Heart left ventricle (tissue), 16 donors: ENCODE measurements around the gene DLGAP4. TPM values are rescaled to one million over a fixed set of nuclear protein-coding genes. Genes with fewer than 3 reads are reported as not detected.
A peak's percentile ranks its signal among the peaks of the same experiment; 100 is the strongest.

Experiments
- ATAC-seq, 4 donors: fragments of 200-7000 bp; cut with Tn5 transposase; one replicate each; pipeline ENCODE4 v1.9.1; 2020 to 2022; ENCODE audit warnings: moderate library complexity in 4 of 4, mild to moderate bottlenecking in 3 of 4, moderate number of reproducible peaks in 1 of 4
- DNase-seq, 5 donors: peaks; one replicate each; pipeline ENCODE4 v3.0.0-alpha.2; 2020
- H3K27ac ChIP-seq, 12 donors: fragments of 200-600 bp; sonication (generic) in 4 of 12; one replicate each; pipeline versions ENCODE4 v1.5.0 to v1.8.0; 2016 to 2022; ENCODE audit warnings: mild to moderate bottlenecking in 2 of 12
- H3K27me3 ChIP-seq, 9 donors: fragments of 200-600 bp; sonication (generic) in 2 of 9; one replicate each; pipeline versions ENCODE4 v1.5.1 to v1.8.0; 2016 to 2022; ENCODE audit warnings: mild to moderate bottlenecking in 3 of 9
- H3K36me3 ChIP-seq, 9 donors: fragments of 200-600 bp; sonication (generic) in 2 of 9; one replicate each; pipeline versions ENCODE4 v1.5.0 to v1.8.0; 2018 to 2022; ENCODE audit warnings: mild to moderate bottlenecking in 2 of 9
- H3K4me1 ChIP-seq, 12 donors: fragments of 200-600 bp; sonication (generic) in 4 of 12; one replicate each; pipeline versions ENCODE4 v1.5.0 to v1.8.0; 2016 to 2022; ENCODE audit warnings: mild to moderate bottlenecking in 3 of 12
- H3K4me3 ChIP-seq, 12 donors: fragments of 200-600 bp; sonication (generic) in 4 of 12; one replicate each; pipeline versions ENCODE4 v1.5.0 to v1.8.0; 2017 to 2022; ENCODE audit warnings: mild to moderate bottlenecking in 9 of 12, moderate library complexity in 4 of 12
- H3K9me3 ChIP-seq, 12 donors: fragments of 200-600 bp; sonication (generic) in 4 of 12; one replicate each; pipeline versions ENCODE4 v1.5.0 to v1.8.0; 2016 to 2022; ENCODE audit warnings: mild to moderate bottlenecking in 1 of 12
- CTCF ChIP-seq, 12 donors: fragments of 200-600 bp; sonication (generic) in 4 of 12; IDR thresholded peaks; one replicate each; pipeline versions ENCODE4 v1.5.0 to v1.8.0; 2018 to 2022; ENCODE audit warnings: antibody characterized with exemption in 12 of 12, mild to moderate bottlenecking in 5 of 12
- POLR2A ChIP-seq, 2 donors: fragments of 450-650 bp; IDR thresholded peaks; one replicate each; pipeline ENCODE4 v1.6.1; 2017; ENCODE audit warnings: antibody characterized with exemption in 2 of 2, mild to moderate bottlenecking in 2 of 2, moderate library complexity in 2 of 2
- WGBS, 4 donors: extraction: QIAGEN DNeasy Blood & Tissue Kit in 2 of 4; methylation state at CpG; one replicate each; pipeline versions ENCODE4 v1.1.5 to v1.1.7; 2013 to 2018; 5-methylcytosine and 5-hydroxymethylcytosine counted together
- intact Hi-C, 10 donors: fragments of 100-400 bp; cut with DNase I; formaldehyde crosslinking; loops; one replicate each; pipeline versions ENCODE4 v1.11.1 to v1.14.2; 2022
- polyA plus RNA-seq, 2 donors: library from polyadenylated mRNA; stranded (reverse); fragments of 200-250 nt; gene quantifications; one replicate each; pipeline ENCODE4 v1.2.3, GENCODE V29; 2013
- total RNA-seq, 9 donors: library from RNA; depleted of rRNA in 2 of 9; stranded (reverse); fragments of >200 nt in 2 of 9; fragmentation: NEBNext Ultra II Directional in 3 of 9; extraction: Animal tissue kit (Norgen Biotek cat#: 25700) in 3 of 9; gene quantifications; one replicate each; pipeline versions ENCODE4 v1.1.0 to v1.2.4, GENCODE V29; 2016 to 2023
- donor health status: ischemic (EF 13 %, LVEDD 7.1; RV severe dilation, severe dysfunction).
- donor health status: healthy with polysubstance abuse.
- donor health status: DM: no; HTN: yes; CAD: no.
- donor health status: DM: no; HTN: no; CAD: no.
- donor health status: ischemic (EF 25% LVEDD 6.9; RV normal size, moderate dysfunction).
- donor health status: ischemic (EF 25% LVEDD 5.7; RV mildly dilated, moderate dysfunction).
- donor health status: healthy.
- donor health status: DM: yes; HTN: yes; CAD: no.
- donor health status: ischemic (EF 35%, LVEDD 5.7; RV mildly dilated, moderate dysfunction).
- donor health status: nonischemic (EF 11% LVEDD 7.7; RV severe dilation, severe dysfunction).
- donor health status: DM: yes; HTN: yes; CAD: no.
- donor health status: PGD.
- donor health status: ischemic (EF 29% LVEDD 5.4; RV normal size, mild dysfunction).
- donor health status: nonischemic (EF 23%, LVEDD 6.1; RV moderate dilation, normal function).

Gene DLGAP4
- total and polyA plus RNA-seq, 11 donors, result 25.6 to 76.7 (median 55.1) TPM

- ATAC-seq (peak in 3 of 4 donors; percentile 14 to 46 (median 31)), DNase-seq (peak; percentile 75 to 83 (median 81))
- Histone ChIP-seq H3K9me3 (no peaks in the 10 kb centered on the region), H3K4me3 (peak overlapping the region; percentile 72 to 99 (median 86)), H3K36me3 (peaks cover 0 to 4% (median 0%) of the 10 kb centered on the region in 9 donors), H3K4me1 (peaks cover 14 to 55% (median 46%) of the 10 kb centered on the region in 12 donors), H3K27me3 (no peaks in the 10 kb centered on the region), H3K27ac (peak overlapping the region; percentile 93 to 100 (median 98))
- intact Hi-C loops, result loop anchor here in 6 of 10 donors (1.0 to 5.0 kb wide), 4 partner anchors 35 to 80 kb away; partner anchors contain the start of gene MYL9 (in 5 of the 6)
- TF ChIP-seq CTCF (IDR thresholded peaks at IDR 0.05) (no peak), POLR2A (IDR thresholded peaks at IDR 0.05) (no peak)
- WGBS, 4 donors, result 0 to 1% (median 1%) methylated on average over 26 to 54 of the region's 58 CpGs
Measured at GRCh38 chr20:36461600-36462439, 155.7 kb downstream of the DLGAP4 start.

GRCh38 chr20:36462440-36463211, 156.5 kb downstream of the DLGAP4 start:
- Histone ChIP-seq H3K4me1 (peaks cover 14 to 63% (median 53%) of the 10 kb centered on the region in 12 donors), H3K36me3 (peaks cover 0 to 4% (median 0%) of the 10 kb centered on the region in 9 donors), H3K9me3 (no peaks in the 10 kb centered on the region), H3K27me3 (no peaks in the 10 kb centered on the region), H3K4me3 (peak overlapping the region; percentile 72 to 99 (median 86)), H3K27ac (peak overlapping the region; percentile 93 to 100 (median 98))
- DNase-seq, result peak; percentile 83 to 89 (median 86)
- TF ChIP-seq POLR2A (IDR thresholded peaks at IDR 0.05), result peak in 1 of 2 donors; percentile 80
- no peak for TF ChIP-seq CTCF (IDR thresholded peaks at IDR 0.05)
- WGBS, 4 donors, result 0 to 3% (median 1%) methylated on average over 12 to 21 of the region's 21 CpGs
- intact Hi-C loops, result loop anchor here in 5 of 10 donors (2.0 to 5.0 kb wide), 3 partner anchors 35 to 80 kb away; partner anchors contain the start of gene MYL9 (in 5 of the 5)
- ATAC-seq, result peak; percentile 53 to 75 (median 53)

GRCh38 chr20:36463212-36464061, 157.3 kb downstream of the DLGAP4 start:
- Histone ChIP-seq H3K4me3 (peak overlapping the region; percentile 72 to 99 (median 86)), H3K27me3 (no peaks in the 10 kb centered on the region), H3K36me3 (peaks cover 0 to 4% (median 0%) of the 10 kb centered on the region in 9 donors), H3K27ac (peak overlapping the region; percentile 93 to 100 (median 98)), H3K4me1 (peaks cover 16 to 72% (median 61%) of the 10 kb centered on the region in 12 donors), H3K9me3 (no peaks in the 10 kb centered on the region)
- intact Hi-C loops, result loop anchor here in 6 of 10 donors (2.0 to 5.0 kb wide), 4 partner anchors 34 to 79 kb away; partner anchors contain the start of gene MYL9 (in 5 of the 6)
- WGBS, 4 donors, result 18 to 29% (median 22%) methylated on average over 9 to 10 of the region's 10 CpGs
- ATAC-seq, result no peak
- no peak for DNase-seq
- TF ChIP-seq POLR2A (IDR thresholded peaks at IDR 0.05) (no peak), CTCF (IDR thresholded peaks at IDR 0.05) (no peak)
